ENCODE data around the gene CCDC169.
"Not testable (repeated sequence)": the region's sequence is repeated elsewhere in the genome, so short reads cannot be mapped to it uniquely, and the experiment has no call there.

The CCDC169 gene

GRCh38 chr13:36297366-36298338 is at the start of gene CCDC169:
Gene CCDC169, minus strand, starts transcription at chr13:36297814. Its CDS starts 95 bp downstream, at chr13:36297719.
- peak; percentile 19 to 49 (median 42) for DNase-seq (ENCODE audit: low read depth in 2 of 3, low spot score in 1 of 3)

GRCh38 chr13:36346222-36347083 is 48.8 kb upstream of the CCDC169 start, which contains the start of gene SPART:
Gene SPART, minus strand, starts transcription at chr13:36346394. Its CDS starts 10,564 bp downstream, at chr13:36335830.
- DNase-seq (ENCODE audit: low read depth in 2 of 3, low spot score in 1 of 3): peak; percentile 78 to 83 (median 81)

- DNase-seq (ENCODE audit: low read depth in 2 of 3, low spot score in 1 of 3): peak in 2 of 3 donors; percentile 9 to 16
Observed at GRCh38 chr13:36345438-36346221, 48.0 kb upstream of the CCDC169 start.

- DNase-seq (ENCODE audit: low read depth in 2 of 3, low spot score in 1 of 3): peak in 1 of 3 donors; percentile 1
Observed at GRCh38 chr13:36344886-36345437, 47.3 kb upstream of the CCDC169 start.

GRCh38 chr13:36344173-36344572 is 46.6 kb upstream of the CCDC169 start:
- no peak for DNase-seq (ENCODE audit: low read depth in 2 of 3, low spot score in 1 of 3)

- DNase-seq (ENCODE audit: low read depth in 2 of 3, low spot score in 1 of 3): no peak
Observed at GRCh38 chr13:36343766-36344165, 46.2 kb upstream of the CCDC169 start.

- DNase-seq (ENCODE audit: low read depth in 2 of 3, low spot score in 1 of 3): no peak
Observed at GRCh38 chr13:36342715-36343114, 45.1 kb upstream of the CCDC169 start.

- DNase-seq (ENCODE audit: low read depth in 2 of 3, low spot score in 1 of 3): no peak
Observed at GRCh38 chr13:36341718-36342117, 44.1 kb upstream of the CCDC169 start.

GRCh38 chr13:36339600-36340155 is 42.1 kb upstream of the CCDC169 start:
- no peak for DNase-seq (ENCODE audit: low read depth in 2 of 3, low spot score in 1 of 3)

- DNase-seq (ENCODE audit: low read depth in 2 of 3, low spot score in 1 of 3): no peak
Observed at GRCh38 chr13:36337938-36338641, 40.5 kb upstream of the CCDC169 start.

GRCh38 chr13:36332986-36333385 is 35.4 kb upstream of the CCDC169 start:
- no peak for DNase-seq (ENCODE audit: low read depth in 2 of 3, low spot score in 1 of 3)

GRCh38 chr13:36332255-36332654 is 34.6 kb upstream of the CCDC169 start:
- not testable (repeated sequence) for DNase-seq (ENCODE audit: low read depth in 2 of 3, low spot score in 1 of 3)

- DNase-seq (ENCODE audit: low read depth in 2 of 3, low spot score in 1 of 3): no peak
Observed at GRCh38 chr13:36331280-36331679, 33.7 kb upstream of the CCDC169 start.

- no peak for DNase-seq (ENCODE audit: low read depth in 2 of 3, low spot score in 1 of 3)
Observed at GRCh38 chr13:36329361-36329760, 31.7 kb upstream of the CCDC169 start.

- DNase-seq (ENCODE audit: low read depth in 2 of 3, low spot score in 1 of 3): no peak
Observed at GRCh38 chr13:36328821-36329220, 31.2 kb upstream of the CCDC169 start.

GRCh38 chr13:36325912-36326311 is 28.3 kb upstream of the CCDC169 start:
- no peak for DNase-seq (ENCODE audit: low read depth in 2 of 3, low spot score in 1 of 3)

GRCh38 chr13:36324881-36325280 is 27.3 kb upstream of the CCDC169 start:
- DNase-seq (ENCODE audit: low read depth in 2 of 3, low spot score in 1 of 3): not testable (repeated sequence)

- no peak for DNase-seq (ENCODE audit: low read depth in 2 of 3, low spot score in 1 of 3)
Observed at GRCh38 chr13:36323951-36324566, 26.4 kb upstream of the CCDC169 start.

- DNase-seq (ENCODE audit: low read depth in 2 of 3, low spot score in 1 of 3): no peak
Observed at GRCh38 chr13:36323408-36323807, 25.8 kb upstream of the CCDC169 start.

Measured in stimulated activated CD4-positive, alpha-beta T cell treated with anti-CD3 and anti-CD28 coated beads, Interleukin-12 subunit alpha, Interleukin-12 subunit beta, amount 100 ng/mL, for 48 hours (primary cell).